NCI-H748 (cell line): ENCODE results near the gene ANTXR2.
"Not testable (repeated sequence)": the region's sequence is repeated elsewhere in the genome, so short reads cannot be mapped to it uniquely, and the experiment has no call there.

Experiments used
- DNase-seq: peaks from one replicate; lab custom pipeline; 2025; ENCODE audit not compliant: unreplicated experiment; lab: John Stamatoyannopoulos, UW

Gene ANTXR2

DNA sequence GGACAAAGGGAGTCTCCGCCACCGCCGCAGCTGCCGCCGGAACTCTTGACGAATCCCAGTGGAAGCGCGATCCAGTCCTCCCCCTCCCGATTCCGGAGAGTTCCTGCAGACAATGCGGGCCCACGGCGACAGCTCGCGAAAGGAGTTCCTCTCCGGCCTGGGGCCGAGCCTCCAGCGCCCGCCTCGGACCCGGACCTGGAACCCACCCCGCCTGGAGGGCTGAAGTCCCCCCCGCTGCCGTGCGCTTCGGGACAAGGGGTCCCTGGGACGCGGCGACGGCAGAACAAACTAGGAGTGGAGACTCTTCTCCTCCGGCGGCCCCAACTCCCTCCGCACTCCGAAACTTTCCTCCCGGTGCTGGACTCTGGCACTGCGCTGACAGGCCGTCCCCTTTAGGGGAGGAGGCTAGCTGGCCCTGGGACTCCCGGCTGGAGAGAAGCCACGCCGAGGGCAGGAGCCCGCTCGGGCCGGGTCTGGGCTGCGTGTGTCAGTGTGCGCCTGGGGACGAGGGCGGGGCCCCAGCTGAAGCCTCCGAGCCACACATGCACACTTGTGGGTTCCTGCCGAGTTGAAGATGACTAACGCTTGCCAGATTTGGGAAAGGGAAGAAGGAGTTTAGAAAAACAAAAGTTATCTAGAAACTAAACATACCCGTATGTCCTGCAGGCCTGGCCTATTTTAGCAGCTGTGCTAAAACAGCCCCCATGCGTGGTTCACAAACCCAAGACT lies at the start of gene ANTXR2:
ANTXR2 (minus strand) TSS at position 486 of the 729 bp plus-strand sequence. CDS start 669 bp downstream, outside the sequence.
- DNase-seq: peak; percentile 81

DNA sequence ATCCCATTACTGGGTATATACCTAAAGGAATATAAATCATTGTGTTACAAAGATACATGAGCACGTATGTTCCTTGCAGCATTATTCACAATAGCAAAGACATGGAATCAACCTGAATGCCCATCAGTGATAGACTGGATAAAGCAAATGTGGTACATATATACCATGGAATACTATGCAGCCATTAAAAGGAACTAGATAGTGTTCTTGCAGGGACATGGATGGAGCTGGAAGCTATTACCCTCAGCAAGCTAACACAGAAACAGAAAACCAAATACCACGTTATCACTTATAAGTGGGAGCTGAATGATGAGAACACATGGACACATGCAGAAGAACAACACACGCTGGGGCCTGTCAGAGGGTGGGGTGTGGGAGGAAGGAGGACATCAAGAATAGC lies 48.8 kb upstream of the ANTXR2 start:
- DNase-seq: not testable (repeated sequence)

DNA sequence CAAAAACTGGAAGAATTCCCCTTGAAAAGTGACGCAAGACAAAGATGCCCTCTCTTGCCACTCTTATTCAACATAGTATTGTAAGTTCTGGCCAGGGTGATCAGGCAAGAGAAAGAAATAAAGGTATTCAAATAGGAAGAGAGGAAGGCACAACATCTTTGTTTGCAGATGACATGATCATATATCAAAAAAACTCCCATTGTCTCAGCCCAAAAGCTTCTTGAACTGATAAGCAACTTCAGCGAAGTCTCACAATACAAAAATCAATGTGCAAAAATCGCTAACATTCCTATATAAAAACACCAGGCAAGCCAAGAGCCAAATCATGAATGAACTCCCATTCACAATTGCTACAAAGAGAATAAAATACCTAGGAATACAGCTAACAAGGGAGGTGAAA lies 46.6 kb upstream of the ANTXR2 start:
- DNase-seq: not testable (repeated sequence)

DNA sequence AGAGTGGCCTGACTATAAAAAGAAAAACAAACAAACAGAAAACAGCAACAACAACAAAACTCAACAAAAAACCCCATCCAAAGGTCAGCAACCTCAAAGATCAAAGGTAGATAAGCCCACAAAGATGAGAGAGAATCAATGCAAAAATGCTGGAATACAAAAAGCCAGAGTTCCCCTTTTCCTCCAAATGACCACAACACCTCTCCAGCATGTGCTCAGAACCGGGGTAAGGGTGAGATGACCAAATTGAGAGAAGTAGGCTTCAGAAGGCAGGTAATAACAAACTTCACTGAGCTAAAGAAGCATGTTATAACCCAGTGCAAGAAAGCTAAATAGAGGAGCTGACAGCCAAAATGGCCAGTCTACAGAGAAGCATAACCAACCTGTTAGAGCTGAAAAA lies 43.5 kb upstream of the ANTXR2 start:
- no peak for DNase-seq

DNA sequence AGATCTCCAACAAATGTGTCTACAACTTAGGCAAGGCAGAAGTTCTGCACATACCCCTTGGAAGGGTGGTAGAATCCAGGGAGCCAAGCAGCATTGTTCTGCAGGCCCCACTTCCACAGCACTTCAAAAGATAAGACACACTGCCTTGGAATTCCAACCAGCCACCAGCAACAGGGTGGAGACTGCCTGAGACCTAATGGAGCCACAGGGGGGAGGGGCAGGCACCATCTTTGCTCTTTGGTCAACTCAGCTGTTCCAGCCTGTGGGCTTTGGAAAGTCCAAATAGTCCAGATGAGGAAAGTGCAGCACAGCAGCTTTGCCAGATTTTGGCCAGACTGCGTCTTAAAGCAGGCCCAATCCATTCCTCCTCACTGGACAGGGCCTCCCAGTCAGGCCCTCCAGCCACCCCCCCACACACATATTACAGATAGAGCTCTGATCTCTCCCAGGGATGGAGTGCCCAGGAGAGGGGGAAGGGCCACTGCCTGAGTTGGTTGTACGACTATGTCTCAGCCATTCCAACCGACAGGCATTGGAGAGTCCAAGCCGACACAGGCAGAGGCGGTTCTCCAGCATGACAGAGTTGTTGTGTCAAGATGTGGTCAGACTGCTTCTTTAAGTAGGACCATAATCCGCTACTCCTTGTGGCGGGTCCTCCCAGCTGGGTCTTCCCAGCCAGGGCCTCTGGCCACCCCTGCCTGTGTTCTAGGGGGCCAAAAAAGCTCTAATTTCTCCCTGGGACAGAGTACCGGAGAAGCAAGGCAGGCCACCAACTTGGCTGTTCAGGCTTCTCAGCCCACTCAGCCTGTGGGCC lies 42.5 kb upstream of the ANTXR2 start:
- no peak for DNase-seq

DNA sequence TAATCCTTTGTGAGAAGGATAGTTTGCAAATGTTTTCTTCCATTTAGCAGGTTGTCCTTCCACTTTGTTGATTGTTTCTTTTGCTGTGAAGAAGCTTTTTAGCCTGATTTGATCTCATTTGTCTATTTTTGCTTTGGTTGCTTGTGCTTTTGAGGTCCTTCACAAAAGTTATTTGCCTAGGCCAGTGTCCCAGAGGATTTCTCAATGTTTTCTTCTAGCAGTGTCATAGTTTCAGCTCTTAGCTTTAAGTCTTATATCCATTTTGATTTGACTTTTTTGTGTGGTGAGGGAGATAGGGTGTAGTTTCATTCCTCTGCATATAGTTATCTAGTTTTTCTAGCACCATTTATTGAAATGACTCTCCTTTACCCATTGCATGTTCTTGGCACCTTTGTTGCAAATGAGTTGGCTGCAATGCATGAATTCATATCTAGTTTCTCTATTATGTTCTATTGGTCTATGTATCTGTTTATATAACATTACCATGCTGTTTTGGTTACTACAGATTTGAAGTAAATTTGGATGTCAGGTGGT lies 41.8 kb upstream of the ANTXR2 start:
- no peak for DNase-seq

DNA sequence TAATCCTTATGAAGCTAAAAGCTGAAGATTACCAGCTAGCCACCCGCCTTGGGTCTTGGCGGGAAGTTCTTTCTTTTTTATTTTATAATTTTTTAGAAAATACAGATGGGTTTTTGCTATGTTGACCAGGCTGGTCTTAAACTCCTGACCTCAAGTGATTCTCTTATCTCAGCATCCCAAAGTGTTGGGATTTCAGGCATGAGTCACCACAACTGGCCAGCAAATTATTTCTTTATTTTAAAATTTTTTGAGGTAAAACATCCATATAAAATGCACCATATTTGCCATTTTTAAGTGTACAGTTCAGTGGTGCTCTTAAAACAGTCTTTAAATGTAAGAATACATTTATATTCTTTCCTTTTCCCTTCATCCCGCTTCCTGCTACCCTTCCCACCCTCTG lies 40.6 kb upstream of the ANTXR2 start:
- no peak for DNase-seq

DNA sequence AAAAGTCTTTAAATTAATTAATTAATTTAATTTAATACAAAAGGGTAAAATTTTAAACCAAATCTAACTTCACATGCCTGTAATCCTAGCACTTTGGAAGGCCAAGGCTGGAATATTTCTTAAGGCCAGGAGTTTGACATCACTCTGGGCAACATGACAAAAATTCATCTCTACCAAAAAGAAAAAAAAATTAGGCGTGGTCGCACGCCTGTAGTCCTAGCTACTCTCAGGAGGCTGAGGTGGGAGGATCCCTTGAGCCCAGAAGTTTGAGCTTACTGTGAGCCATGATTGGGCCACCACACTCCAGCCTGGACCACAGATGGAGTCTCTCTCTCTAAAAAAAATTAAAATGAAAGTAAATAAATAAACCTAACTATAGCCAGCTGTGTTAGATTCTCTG lies 39.2 kb upstream of the ANTXR2 start:
- DNase-seq: no peak

DNA sequence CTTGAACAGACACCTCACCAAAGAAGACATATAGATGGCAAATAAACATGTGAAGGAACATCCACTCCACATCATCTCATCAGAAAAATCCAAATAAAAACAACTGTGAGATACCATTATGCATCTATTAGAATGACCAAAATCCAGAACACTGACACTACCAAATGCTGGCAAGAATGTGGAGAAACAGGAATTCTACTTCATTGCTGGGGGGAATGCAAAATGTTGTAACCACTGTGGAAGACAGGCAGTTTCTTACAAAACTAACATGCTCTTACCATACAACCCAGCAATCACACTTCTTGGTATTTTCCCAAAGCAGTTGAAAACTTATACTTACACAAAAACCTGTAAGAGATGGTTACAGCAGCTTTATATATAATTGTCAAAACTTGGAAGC lies 38.2 kb upstream of the ANTXR2 start:
- DNase-seq: no peak

DNA sequence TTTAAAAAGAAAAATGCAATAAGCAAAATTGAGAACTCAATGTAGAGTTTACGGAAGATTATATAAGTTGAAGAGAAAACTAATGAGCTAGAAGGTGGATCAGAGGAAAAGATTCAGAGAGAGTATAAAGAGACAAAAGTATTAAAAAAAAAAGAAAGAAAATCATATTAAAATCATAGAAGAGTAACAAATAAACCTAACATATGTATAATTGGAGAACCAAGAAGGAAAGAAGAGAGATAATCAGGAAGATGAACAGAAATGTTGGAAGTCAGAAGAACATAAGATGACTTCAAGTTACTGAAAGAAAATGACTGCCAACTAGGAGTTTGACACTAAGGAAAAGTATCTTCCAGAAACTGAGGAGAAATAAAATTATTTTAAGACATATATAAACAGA lies 34.3 kb upstream of the ANTXR2 start:
- no peak for DNase-seq

DNA sequence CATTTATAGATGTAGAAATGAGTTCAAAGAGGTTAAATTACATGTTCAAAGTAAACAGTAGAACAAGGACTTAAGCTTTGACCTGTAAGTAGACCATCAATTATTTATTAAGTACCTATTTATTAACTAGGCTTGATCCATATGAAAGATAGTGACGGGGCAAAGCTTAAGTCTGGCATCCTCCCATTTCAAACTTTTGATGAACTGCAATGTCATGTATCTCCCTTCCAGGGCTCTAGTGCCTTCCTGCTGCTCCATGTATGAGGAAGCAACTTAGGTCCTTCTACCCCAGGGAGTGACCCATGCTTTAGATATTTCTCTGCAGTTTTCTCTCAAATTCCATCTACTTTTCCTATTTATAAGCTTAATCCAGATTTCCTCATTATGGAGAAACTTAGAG lies 31.9 kb upstream of the ANTXR2 start:
- DNase-seq: no peak

DNA sequence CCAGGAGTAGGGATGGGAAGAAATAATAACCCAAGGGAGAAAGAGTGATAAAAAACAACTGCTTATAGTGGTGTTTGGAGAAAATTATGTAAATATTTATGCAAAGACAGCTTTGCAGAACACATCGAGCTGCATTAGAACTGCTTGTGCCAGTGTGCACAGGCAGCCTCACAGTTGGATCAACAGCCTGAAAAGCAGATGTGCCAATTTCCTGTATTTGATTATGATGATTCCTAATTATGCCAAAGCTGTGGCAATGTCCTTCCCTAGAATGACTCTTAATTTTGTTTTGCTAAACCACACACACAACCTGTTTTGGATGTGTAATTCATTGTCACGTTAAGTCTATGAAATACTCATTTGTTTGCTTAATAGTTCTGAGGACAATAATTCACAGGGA lies 30.6 kb upstream of the ANTXR2 start:
- DNase-seq: peak; percentile 64

DNA sequence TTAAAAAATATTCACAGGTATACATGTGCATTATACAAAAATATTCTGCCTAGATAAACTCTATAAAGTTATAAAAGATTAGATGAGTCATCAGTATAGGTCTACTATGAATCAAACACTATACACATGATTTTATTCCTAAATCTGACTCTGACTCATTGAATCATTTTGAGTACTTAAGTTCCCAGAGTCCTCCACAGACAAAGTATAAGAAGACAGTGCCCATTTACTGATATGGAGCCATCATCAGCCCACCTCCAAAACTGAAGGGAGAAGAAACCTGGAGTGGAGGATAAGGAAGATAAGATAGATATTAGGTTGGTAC lies 28.7 kb upstream of the ANTXR2 start:
- DNase-seq: no peak

DNA sequence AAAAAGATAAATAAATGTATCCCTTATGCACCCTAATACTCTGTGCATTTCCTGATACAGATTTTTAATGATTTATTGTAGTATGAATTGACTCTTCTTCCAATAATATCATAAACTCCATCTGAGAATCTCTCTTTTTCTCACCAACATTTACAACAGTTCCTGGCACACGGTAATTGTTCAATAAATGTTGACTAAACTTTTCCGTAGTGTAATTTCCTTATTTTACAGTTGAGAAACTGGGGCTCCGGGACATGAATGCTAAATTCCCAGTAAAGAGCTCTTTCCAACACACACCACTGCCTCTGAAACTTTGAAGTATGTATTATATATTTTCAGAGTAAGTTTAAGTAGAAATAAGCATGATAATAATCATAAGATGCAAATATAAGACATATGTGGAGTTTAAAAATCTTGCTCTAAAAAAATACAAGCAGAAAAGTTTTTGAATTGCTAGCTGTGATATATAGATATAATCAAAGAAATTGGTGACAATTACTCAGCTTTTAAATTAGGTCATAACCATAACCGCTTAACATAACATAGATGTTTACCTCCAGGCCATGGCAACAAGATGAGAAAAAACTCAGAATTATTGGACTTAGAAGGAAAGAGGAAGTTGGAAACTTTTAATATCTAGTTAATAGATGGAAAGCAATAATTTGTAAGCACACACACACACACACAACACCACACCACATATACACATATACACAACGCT lies 28.2 kb upstream of the ANTXR2 start:
- DNase-seq: no peak

DNA sequence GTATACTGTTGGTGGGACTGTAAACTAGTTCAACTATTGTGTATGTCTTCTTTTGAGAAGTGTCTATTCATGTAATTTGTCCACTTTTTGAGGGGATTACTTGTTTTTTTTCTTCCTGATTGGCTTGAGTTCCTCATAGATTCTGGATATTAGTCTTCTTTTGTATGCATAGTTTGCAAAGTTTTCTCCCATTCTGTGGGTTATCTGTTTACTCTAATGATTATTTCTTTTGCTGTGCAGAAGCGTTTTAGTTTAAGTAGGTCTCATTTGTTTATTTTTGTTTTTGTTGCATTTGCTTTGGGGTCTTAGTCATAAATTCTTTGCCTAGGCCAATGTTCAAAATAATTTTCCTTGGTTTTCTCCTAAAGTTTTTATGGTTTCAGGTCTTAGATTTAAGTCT lies 26.6 kb upstream of the ANTXR2 start:
- DNase-seq: no peak

DNA sequence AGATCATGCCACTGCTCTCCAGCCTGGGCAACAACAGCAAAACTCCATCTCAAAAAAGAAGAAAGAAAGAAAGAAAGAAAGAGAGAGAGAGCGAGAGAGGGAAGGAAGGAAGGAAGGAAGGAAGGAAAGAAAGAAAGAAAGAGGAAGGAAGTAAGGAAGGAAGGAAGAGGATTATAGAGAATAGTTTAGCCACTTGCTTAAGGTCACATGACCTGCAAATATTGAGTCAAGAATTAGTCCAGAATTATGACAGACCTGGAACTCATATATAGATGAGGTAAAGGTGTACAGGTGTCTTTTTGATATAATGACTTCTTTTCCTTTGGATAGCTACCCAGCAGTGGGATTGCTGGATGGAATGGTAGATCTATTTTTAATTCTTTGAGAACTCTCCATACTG lies 25.6 kb upstream of the ANTXR2 start:
- no peak for DNase-seq

DNA sequence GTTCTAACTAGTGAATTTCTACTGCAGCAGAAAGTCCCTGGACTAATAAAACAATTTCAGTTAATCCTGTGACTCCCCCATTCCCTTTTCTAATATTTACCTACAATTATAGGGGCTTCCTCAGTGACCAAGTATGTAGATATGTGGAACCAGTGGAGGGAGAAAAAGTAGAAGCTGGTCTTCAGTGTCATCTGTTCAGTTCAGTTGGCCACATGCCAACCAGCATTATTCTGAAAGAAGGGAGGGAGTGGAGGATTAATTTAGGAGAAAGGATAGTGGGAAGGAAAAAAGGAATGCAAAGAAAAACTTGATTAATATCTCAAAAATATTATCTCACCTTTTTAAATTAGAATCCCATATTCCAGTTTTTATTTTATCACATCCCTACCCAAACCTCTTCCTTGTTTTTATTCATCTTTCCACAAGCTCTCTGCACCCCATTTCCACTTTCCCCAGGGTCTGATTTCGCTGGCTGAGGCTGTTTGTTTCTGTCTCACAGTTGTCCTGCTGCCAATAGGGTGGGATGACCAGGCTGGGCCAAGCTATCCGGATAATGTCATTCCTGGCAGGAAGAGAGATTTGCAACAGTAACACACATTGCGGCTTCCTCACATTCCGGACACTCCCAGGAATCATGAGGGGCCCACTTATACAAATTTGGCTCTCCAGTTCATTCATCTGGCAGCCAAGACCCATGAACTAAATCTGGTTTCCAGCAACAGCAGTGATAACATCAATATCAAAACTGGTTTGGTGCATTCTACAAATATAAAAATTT lies 24.6 kb upstream of the ANTXR2 start:
- DNase-seq: peak; percentile 6

DNA sequence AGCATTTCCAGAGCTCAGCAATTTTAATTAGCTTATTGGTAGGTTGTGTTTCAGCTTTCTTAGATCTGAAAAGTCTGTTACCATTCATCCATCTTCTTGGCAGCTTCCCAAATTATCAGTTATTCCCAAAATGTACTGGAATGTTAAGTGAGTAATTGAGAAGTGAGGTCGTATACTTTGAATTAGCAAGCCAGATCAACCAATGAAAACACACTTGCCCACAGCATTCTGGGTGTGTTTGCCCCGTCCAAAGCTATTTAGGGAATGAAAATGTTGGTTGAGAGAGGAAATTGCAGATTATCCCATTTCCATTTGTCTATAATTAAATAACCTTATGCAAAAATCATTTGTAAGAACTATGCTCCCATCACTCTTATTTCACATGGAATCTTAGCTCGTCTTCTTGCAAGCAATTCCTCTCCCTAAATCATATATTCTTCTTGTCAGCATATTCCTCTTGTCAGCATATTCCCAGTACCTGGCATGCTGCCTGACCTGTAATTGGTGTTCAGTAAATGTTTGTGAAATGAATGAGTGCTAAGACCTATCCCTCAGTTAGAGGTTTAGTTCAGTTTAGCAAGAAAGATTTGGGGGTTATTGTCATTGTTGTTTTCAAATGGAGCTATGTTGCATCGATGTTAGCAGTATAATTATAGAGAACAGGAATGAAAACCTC lies 23.3 kb upstream of the ANTXR2 start:
- peak; percentile 0 for DNase-seq

DNA sequence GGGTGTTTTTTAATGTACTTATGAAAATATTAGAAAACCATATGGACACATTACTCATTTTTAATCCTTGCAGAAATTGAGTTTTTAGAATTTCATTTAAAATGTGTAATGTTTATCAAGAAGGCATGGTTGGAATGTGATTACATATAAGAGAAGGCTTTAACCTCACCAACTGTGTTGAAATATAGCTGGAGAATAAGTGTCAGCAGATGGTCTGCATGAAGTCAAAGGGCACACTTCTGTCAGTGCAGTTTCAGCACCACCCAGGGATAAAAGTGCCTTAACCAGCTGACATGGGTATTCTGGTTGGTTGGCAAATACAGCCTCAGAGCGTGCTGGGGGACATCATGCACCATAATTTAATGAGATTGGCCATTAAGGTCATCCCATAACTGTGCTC lies 21.2 kb upstream of the ANTXR2 start:
- DNase-seq: no peak

DNA sequence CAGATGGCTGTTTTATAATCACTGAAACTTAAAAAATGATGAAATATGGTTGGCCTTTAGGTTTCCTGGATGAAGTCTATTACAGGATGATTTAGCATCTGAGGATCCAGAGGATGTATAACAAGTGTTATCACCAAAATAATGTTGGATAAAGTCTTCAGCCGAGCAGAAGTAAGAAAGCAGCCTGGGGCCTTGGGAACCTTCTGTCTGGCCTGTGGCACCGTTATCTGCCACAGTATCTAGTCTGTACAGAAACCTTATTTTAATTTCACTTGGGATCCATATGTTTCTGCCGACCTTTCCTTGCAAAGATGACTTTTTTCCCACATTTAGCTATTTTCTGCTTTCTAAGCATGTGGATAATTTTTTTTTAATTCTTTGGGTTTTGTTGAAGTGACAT lies 20.5 kb upstream of the ANTXR2 start:
- no peak for DNase-seq
